DMS153 treated with DMSO at 0.1 percent for 48 hours (cell line): ENCODE results near the gene COL4A2.

Experiments used
- DNase-seq: peaks from one replicate; lab custom pipeline; 2025; ENCODE audit not compliant: unreplicated experiment; lab: John Stamatoyannopoulos, UW

Gene COL4A2

GRCh38 chr13:110351636-110352420 lies 44.7 kb downstream of the COL4A2 start:
- DNase-seq, result no peak

GRCh38 chr13:110352735-110353134 lies 45.7 kb downstream of the COL4A2 start:
- DNase-seq, result no peak

- DNase-seq, result no peak
Measured at GRCh38 chr13:110353339-110353977, 46.4 kb downstream of the COL4A2 start.

- DNase-seq, result no peak
Measured at GRCh38 chr13:110354123-110354627, 47.1 kb downstream of the COL4A2 start.

GRCh38 chr13:110354715-110355473 lies 47.8 kb downstream of the COL4A2 start:
- no peak for DNase-seq

DNA sequence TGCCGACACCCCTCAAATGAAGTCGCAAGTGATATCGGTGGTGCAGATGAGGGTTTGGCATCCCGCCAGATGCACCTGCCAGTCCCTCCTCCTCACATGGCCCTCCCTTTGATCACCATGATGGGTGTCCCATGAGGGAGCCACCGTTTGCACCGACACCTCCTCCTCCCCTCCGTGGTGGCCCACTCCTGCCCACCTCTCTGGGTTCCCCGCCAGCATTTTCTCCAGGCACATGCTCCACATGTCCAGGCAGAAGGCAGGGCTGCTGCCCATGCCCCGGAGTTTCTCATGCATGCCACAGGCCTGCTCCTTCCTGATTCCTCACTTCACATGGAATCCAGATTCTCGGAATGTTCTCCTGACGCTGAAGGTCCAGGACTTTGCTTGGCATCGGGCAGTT lies 49.3 kb downstream of the COL4A2 start:
- DNase-seq, result no peak

- no peak for DNase-seq
Measured at GRCh38 chr13:110358381-110358780, 51.3 kb downstream of the COL4A2 start.

DNA sequence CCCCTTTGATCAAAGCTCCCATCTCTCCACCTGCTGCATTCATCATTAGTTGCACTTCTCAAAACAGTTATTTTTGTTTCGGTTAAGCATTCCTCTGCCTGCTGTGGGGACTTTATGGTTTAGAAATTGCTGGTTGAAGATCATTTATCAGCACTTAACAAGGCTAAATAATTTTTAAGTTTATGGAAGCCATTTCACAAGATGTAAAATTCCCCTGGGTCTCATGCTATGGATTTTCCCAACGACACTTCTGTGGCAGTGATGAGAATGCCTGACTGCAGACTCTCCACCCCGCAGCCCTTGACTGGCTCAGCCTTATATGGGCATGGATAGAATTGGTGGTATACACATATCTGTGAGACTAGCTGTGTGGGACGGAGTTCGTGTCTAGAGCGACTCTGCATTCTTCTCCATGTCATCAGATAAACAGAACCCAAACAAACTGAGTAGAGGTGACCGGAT lies 52.8 kb downstream of the COL4A2 start:
- no peak for DNase-seq

DNA sequence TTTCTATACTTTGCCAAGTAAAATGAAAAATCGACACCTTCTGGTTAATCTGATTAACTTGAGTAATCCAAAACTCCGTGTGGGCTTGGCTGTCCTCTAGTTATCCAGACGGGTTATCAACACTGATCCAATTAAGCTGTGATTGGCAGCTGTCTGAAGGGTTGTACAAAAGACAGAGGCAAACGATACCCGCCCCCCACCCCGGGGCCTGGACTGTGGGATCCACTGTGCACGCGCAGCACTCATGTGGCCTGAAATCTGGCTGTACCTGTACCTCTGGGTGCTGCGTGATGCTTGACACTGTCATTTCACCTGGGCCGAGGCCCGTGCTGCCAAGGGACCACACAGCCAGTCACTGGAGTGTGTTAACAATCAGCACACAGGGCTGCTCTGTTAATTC lies 53.5 kb downstream of the COL4A2 start:
- no peak for DNase-seq

DNA sequence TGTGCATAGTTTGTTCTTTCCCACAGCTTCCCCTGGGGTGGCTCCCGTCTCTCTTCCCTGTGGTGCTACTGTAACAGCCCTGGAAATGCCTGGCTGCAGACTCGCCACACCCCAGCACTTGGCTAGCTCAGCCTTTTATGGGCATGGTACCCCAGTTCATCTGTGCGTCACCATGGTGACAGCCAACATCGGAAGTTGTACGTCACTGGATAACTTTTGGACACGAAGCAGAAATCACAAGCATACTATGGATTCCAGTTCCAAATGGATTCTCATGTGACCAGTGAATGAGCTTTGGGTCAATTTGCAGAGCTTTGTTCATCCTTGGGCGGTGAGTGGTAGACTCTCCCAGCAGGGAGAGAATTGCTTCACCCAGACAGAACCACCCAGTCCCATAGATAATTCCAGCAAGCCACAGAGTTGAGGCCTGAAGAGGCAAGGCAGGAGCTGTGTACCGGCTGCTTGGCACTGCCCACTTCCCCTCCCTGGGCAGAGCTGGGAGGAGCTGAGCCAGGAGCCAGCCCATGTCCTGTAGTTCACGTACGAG lies 54.4 kb downstream of the COL4A2 start:
- no peak for DNase-seq

- DNase-seq, result no peak
Measured at GRCh38 chr13:110363010-110363409, 55.9 kb downstream of the COL4A2 start.

DNA sequence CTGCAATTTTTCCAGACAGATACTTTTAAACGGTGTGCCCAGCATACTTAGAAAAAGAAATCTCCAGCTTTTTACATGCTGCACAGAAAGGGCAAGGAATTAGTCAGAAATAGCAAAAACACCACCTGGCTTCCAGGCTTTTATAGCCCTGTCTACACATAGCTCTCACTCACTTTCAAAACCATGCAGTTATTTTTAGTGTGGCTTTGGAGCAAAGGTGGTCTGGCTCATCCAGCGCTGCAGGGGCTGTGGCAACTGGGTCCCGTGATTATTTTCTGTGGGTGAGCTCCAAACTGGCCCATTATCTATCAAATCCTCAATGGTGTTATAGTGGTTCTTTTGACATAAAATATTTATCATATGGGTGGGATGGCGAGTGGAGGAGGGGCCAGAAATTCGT lies 57.0 kb downstream of the COL4A2 start:
- no peak for DNase-seq

DNA sequence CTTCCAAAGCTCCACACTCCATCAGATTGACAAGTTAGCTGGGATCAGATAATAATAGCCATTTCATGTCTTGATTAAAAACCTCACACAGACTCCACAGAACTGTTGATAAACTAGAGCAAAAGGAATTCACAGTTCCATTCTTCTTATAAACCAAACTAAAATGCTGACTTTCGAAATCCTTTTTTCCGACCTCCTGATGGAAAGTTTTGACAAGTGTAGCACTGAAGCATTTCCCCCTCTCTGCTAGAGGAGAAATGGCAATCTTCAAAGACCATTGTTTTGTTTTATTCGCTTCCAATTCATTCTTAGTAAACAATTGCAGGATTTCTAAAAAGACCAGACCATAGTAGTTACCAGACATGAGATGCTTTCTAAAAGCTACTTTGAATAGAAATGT lies 58.8 kb downstream of the COL4A2 start:
- DNase-seq, result no peak

DNA sequence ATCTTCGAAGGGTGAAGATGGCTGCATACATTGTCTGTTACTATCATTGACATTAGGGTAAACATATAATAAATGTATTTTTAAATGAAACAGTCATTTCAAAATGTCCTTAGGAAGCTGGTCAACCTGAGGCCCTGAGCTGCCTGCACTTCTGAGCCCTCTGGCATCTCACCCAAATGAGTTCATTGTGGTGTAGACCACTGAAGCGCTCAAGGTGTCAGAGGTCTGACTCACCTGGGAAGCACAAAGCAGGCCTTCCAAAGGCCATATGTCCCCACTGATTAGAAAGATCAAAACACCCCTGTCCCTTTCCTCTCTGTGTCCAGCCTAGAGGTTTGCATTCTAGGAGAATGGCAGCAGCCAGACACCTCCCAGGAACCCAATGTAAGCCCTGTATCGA lies 59.6 kb downstream of the COL4A2 start:
- DNase-seq, result no peak

GRCh38 chr13:110367620-110368019 lies 60.5 kb downstream of the COL4A2 start:
- DNase-seq, result no peak

DNA sequence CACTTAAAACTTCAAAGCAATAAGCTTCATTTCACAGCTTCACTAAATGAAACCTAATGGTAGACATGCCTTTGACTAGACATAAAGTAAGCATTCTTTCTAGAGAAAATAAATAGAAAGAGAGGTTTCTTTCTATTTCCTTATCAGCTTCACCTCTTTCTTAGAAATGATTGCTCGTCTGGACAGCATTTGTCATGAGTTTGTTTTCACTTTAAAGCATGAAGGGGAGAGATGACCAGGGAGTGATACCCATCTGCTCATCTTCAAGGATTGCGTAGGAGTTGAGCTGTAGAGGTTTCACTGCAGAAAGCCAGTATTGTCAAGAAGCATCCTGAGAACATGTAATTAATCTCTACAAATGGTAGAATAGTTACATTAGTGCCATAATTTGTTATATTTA lies 61.3 kb downstream of the COL4A2 start:
- no peak for DNase-seq

- DNase-seq, result no peak
Measured at GRCh38 chr13:110369400-110369799, 62.3 kb downstream of the COL4A2 start.

GRCh38 chr13:110371550-110372465 lies 64.7 kb downstream of the COL4A2 start:
- no peak for DNase-seq

- DNase-seq, result no peak
Measured at GRCh38 chr13:110372676-110373075, 65.6 kb downstream of the COL4A2 start.

GRCh38 chr13:110373617-110374016 lies 66.5 kb downstream of the COL4A2 start:
- DNase-seq, result no peak
